Liver (tissue), 9 donors: ENCODE results near the gene RGPD4. TPM values are rescaled to one million over a fixed set of nuclear protein-coding genes. Genes with fewer than 3 reads are reported as not detected.

Experiments used
- DNase-seq: peaks from one replicate; pipeline ENCODE4 v3.0.0-alpha.2; 2017; ENCODE audit warnings: low spot score
- H3K27ac ChIP-seq, 2 donors: one replicate each; pipeline ENCODE4 v1.7.0; 2013; ENCODE audit warnings: inconsistent platforms in 2 of 2, low read length in 2 of 2, control low read depth in 1 of 2, low read depth in 1 of 2, mild to moderate bottlenecking in 1 of 2
- H3K27me3 ChIP-seq, 4 donors: one replicate each; pipeline versions ENCODE4 v1.6.1 to v1.7.0; 2013; ENCODE audit warnings: low read length in 3 of 4, inconsistent platforms in 1 of 4, mild to moderate bottlenecking in 1 of 4, moderate library complexity in 1 of 4; ENCODE audit not compliant: control insufficient read depth in 4 of 4, insufficient read depth in 4 of 4
- H3K36me3 ChIP-seq, 4 donors: one replicate each; pipeline versions ENCODE4 v1.6.1 to v1.7.0; 2013; ENCODE audit warnings: low read length in 3 of 4, mild to moderate bottlenecking in 3 of 4, low read depth in 1 of 4, moderate library complexity in 1 of 4; ENCODE audit not compliant: control insufficient read depth in 4 of 4, insufficient read depth in 3 of 4
- H3K4me1 ChIP-seq, 4 donors: one replicate each; pipeline versions ENCODE4 v1.6.1 to v1.7.0; 2013; ENCODE audit warnings: low read length in 3 of 4, mild to moderate bottlenecking in 3 of 4, moderate library complexity in 1 of 4; ENCODE audit not compliant: control insufficient read depth in 4 of 4, insufficient read depth in 4 of 4
- H3K4me3 ChIP-seq, 3 donors: one replicate each; pipeline versions ENCODE4 v1.6.1 to v1.7.0; 2013; ENCODE audit warnings: low read length in 3 of 3, control low read depth in 1 of 3, low read depth in 1 of 3, mild to moderate bottlenecking in 1 of 3
- H3K9ac ChIP-seq, 2 donors: one replicate each; pipeline ENCODE4 v1.7.0; 2013; ENCODE audit warnings: low read length in 2 of 2, mild to moderate bottlenecking in 2 of 2, moderate library complexity in 2 of 2, control low read depth in 1 of 2, low read depth in 1 of 2
- H3K9me3 ChIP-seq, 4 donors: one replicate each; pipeline versions ENCODE4 v1.6.1 to v1.7.0; 2013; ENCODE audit warnings: low read length in 3 of 4; ENCODE audit not compliant: control insufficient read depth in 4 of 4
- CTCF ChIP-seq: fragments of 150-350 bp; IDR thresholded peaks from 2 replicates; pipeline ENCODE4 v1.5.1; 2017; ENCODE audit warnings: improper control_type of control experiment, low read depth, low read length; ENCODE audit not compliant: missing input control
- EGR1 ChIP-seq, 2 donors: IDR thresholded peaks; 2 replicates each; pipeline ENCODE4 v1.6.1; 2016 to 2018; ENCODE audit warnings: antibody characterized with exemption in 2 of 2, low read depth in 2 of 2
- FOXA1 ChIP-seq: IDR thresholded peaks from 2 replicates; pipeline ENCODE4 v1.6.1; 2016; ENCODE audit warnings: antibody characterized with exemption
- FOXA2 ChIP-seq: IDR thresholded peaks from 2 replicates; pipeline ENCODE4 v1.6.1; 2016; ENCODE audit warnings: antibody characterized with exemption
- GABPA ChIP-seq, 2 donors: IDR thresholded peaks in 1 of 2; conservative IDR thresholded peaks in 1 of 2; 2 replicates each; pipeline ENCODE4 v1.6.1; 2016; ENCODE audit warnings: antibody characterized with exemption in 2 of 2, mild to moderate bottlenecking in 1 of 2, moderate library complexity in 1 of 2
- HNF4A ChIP-seq, 2 donors: conservative IDR thresholded peaks; 2 replicates each; pipeline ENCODE4 v1.6.1; 2016; ENCODE audit warnings: antibody characterized with exemption in 2 of 2, mild to moderate bottlenecking in 2 of 2
- HNF4G ChIP-seq: IDR thresholded peaks from 2 replicates; pipeline ENCODE4 v1.6.1; 2016; ENCODE audit warnings: antibody characterized with exemption
- JUND ChIP-seq, 2 donors: IDR thresholded peaks; 2 replicates each; pipeline ENCODE4 v1.6.1; 2016; ENCODE audit warnings: antibody characterized with exemption in 2 of 2
- NR2F2 ChIP-seq: IDR thresholded peaks from 2 replicates; pipeline ENCODE4 v1.6.1; 2016; ENCODE audit warnings: antibody characterized with exemption
- RAD21 ChIP-seq, 2 donors: IDR thresholded peaks; 2 replicates each; pipeline ENCODE4 v1.6.1; 2016; ENCODE audit warnings: antibody characterized with exemption in 2 of 2, mild to moderate bottlenecking in 2 of 2
- RXRA ChIP-seq, 2 donors: IDR thresholded peaks; 2 replicates each; pipeline ENCODE4 v1.6.1; 2017 to 2018; ENCODE audit warnings: antibody characterized with exemption in 2 of 2, mild to moderate bottlenecking in 1 of 2
- TAF1 ChIP-seq: conservative IDR thresholded peaks from 2 replicates; pipeline ENCODE4 v1.6.1; 2016; ENCODE audit warnings: antibody characterized with exemption, mild to moderate bottlenecking
- WGBS: extraction: QIAGEN DNeasy Blood & Tissue Kit; methylation state at CpG from one replicate; pipeline ENCODE4 v1.1.7; 2013; 5-methylcytosine and 5-hydroxymethylcytosine counted together
- polyA plus RNA-seq, 2 donors: library from polyadenylated mRNA; stranded (reverse) in 1 of 2; unstranded in 1 of 2; fragments of 200-250 nt in 1 of 2; fragments of >200 nt in 1 of 2; fragmentation: Nextera tagmentation in 1 of 2; extraction: Ambion mirVana in 1 of 2; gene quantifications; one replicate each; pipeline versions ENCODE4 v1.2.1 to v1.2.3, GENCODE V29; 2013 to 2015
- total RNA-seq, 2 donors: library from RNA; depleted of rRNA; stranded (reverse); fragments of >200 nt; gene quantifications; one replicate each; pipeline ENCODE4 v1.2.3, GENCODE V29; 2014
- TF ChIP-seq, protein P1 (sequence below): IDR thresholded peaks from 2 replicates; pipeline ENCODE4 v1.6.1; 2016; ENCODE audit warnings: antibody characterized with exemption
- TF ChIP-seq, protein P2 (sequence below): IDR thresholded peaks from 2 replicates; pipeline ENCODE4 v1.6.1; 2016; ENCODE audit warnings: antibody characterized with exemption
- TF ChIP-seq, protein P3 (sequence below): IDR thresholded peaks from 2 replicates; pipeline ENCODE4 v1.6.1; 2016; ENCODE audit warnings: antibody characterized with exemption, mild to moderate bottlenecking
- TF ChIP-seq, protein P4 (sequence below): IDR thresholded peaks from 2 replicates; pipeline ENCODE4 v1.6.1; 2016; ENCODE audit warnings: antibody characterized with exemption
- donor health status: healthy.
- donor health status: healthy.
- donor health status: healthy.
- donor health status: healthy.
- donor health status: healthy.

RGPD4 gene
- total and polyA plus RNA-seq, 4 donors = not detected

DNA sequence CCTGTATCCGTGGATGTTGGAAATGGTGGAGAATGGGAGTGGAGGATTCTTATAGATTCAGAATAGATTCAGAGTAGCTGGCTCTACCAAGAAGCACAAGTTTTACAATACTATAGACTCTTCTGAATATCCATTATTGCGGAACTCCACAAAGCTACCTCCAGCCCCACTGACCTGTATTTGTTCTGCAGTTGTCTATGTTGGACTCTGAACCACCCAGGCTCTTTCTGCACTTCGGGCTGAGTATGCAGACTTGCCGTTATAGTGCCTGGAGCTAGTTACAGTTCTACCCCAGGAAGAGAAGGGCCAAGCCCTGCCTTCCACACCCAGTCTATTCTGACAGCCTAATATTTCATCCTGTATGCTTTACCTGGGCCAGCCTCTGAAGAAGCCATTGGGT is 4.4 kb upstream of the RGPD4 start:
- Histone ChIP-seq H3K27ac (no peak overlapping the region), H3K9ac (no peak overlapping the region), H3K4me1 (no peaks in the 10 kb centered on the region), H3K27me3 (peaks cover 0 to 2% (median 0%) of the 10 kb centered on the region in 4 donors), H3K36me3 (no peaks in the 10 kb centered on the region), H3K4me3 (no peak overlapping the region), H3K9me3 (no peaks in the 10 kb centered on the region)
- TF ChIP-seq FOXA1 (no peak), HNF4A (conservative IDR thresholded peaks at IDR 0.05) (no peak), CTCF (no peak), RXRA (IDR thresholded peaks at IDR 0.05) (no peak), EGR1 (IDR thresholded peaks at IDR 0.05; ENCODE audit: low read depth in 2 of 2) (no peak), JUND (IDR thresholded peaks at IDR 0.05) (no peak), TAF1 (no peak), FOXA2 (no peak), NR2F2 (no peak), HNF4G (no peak), GABPA (IDR thresholded peaks at IDR 0.05 in 1 of 2, conservative IDR thresholded peaks at IDR 0.05 in 1 of 2) (no peak), RAD21 (IDR thresholded peaks at IDR 0.05) (no peak)
- TF ChIP-seq, protein P1, sequence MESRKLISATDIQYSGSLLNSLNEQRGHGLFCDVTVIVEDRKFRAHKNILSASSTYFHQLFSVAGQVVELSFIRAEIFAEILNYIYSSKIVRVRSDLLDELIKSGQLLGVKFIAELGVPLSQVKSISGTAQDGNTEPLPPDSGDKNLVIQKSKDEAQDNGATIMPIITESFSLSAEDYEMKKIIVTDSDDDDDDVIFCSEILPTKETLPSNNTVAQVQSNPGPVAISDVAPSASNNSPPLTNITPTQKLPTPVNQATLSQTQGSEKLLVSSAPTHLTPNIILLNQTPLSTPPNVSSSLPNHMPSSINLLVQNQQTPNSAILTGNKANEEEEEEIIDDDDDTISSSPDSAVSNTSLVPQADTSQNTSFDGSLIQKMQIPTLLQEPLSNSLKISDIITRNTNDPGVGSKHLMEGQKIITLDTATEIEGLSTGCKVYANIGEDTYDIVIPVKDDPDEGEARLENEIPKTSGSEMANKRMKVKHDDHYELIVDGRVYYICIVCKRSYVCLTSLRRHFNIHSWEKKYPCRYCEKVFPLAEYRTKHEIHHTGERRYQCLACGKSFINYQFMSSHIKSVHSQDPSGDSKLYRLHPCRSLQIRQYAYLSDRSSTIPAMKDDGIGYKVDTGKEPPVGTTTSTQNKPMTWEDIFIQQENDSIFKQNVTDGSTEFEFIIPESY = no peak
- TF ChIP-seq, protein P2, sequence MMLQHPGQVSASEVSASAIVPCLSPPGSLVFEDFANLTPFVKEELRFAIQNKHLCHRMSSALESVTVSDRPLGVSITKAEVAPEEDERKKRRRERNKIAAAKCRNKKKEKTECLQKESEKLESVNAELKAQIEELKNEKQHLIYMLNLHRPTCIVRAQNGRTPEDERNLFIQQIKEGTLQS = no peak
- TF ChIP-seq, protein P3, sequence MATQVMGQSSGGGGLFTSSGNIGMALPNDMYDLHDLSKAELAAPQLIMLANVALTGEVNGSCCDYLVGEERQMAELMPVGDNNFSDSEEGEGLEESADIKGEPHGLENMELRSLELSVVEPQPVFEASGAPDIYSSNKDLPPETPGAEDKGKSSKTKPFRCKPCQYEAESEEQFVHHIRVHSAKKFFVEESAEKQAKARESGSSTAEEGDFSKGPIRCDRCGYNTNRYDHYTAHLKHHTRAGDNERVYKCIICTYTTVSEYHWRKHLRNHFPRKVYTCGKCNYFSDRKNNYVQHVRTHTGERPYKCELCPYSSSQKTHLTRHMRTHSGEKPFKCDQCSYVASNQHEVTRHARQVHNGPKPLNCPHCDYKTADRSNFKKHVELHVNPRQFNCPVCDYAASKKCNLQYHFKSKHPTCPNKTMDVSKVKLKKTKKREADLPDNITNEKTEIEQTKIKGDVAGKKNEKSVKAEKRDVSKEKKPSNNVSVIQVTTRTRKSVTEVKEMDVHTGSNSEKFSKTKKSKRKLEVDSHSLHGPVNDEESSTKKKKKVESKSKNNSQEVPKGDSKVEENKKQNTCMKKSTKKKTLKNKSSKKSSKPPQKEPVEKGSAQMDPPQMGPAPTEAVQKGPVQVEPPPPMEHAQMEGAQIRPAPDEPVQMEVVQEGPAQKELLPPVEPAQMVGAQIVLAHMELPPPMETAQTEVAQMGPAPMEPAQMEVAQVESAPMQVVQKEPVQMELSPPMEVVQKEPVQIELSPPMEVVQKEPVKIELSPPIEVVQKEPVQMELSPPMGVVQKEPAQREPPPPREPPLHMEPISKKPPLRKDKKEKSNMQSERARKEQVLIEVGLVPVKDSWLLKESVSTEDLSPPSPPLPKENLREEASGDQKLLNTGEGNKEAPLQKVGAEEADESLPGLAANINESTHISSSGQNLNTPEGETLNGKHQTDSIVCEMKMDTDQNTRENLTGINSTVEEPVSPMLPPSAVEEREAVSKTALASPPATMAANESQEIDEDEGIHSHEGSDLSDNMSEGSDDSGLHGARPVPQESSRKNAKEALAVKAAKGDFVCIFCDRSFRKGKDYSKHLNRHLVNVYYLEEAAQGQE = no peak
- TF ChIP-seq, protein P4, sequence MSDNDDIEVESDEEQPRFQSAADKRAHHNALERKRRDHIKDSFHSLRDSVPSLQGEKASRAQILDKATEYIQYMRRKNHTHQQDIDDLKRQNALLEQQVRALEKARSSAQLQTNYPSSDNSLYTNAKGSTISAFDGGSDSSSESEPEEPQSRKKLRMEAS = no peak
- WGBS = 54% methylated on average over 4 of the region's 4 CpGs
- DNase-seq = no peak
